SK-N-DZ (cell line): ENCODE results near the gene MARK1.
A peak's percentile ranks its signal among the peaks of the same experiment; 100 is the strongest.
"Not testable (repeated sequence)": the region's sequence is repeated elsewhere in the genome, so short reads cannot be mapped to it uniquely, and the experiment has no call there.

Experiments
- DNase-seq: peaks from one replicate; pipeline ENCODE4 v3.0.0-alpha.2; 2015; ENCODE audit warnings: low spot score

The MARK1 gene

GRCh38 chr1:220605651-220606050 is 77.7 kb downstream of the MARK1 start:
- not testable (repeated sequence) for DNase-seq

- not testable (repeated sequence) for DNase-seq
These were observed 83.2 kb downstream of the MARK1 start for GRCh38 chr1:220611100-220611499.

DNA sequence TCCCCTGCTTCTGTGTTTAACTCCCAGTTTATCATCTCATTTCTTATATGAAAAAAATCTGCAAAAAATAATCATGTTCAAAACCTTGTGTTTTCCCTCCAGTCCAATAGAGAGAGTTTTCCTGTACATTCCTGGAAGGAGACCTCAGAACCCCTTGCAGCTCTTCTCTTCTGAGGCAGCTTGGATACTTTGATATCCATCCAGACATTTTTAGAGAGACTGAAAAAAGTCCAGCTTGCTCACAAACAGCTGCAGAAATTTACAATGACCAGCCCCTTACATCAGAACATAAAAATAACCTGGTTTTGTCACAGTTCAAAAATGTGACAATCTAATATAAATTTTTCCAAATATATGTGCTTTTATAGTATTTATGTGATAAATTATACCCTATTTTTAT is 88.9 kb downstream of the MARK1 start:
- DNase-seq: no peak

DNA sequence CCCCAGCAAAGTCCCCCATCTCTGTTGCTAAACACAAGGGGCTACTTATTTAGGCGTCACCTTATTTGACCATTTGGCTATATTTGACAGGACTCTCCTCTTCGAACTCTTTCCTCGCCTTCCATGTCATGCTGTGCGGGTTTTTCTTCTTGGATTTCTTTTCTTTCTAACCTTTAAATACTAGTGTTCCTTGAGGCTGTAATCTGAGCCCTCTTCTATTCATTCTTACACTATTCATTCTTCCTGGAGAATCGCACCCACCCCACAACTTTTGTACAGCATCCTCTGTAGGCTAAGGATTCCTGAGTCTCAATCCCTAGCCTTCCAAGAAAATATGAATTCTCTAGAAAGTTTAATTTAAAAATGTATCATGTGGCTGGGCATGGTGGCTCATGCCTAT is 100.5 kb downstream of the MARK1 start:
- no peak for DNase-seq

DNA sequence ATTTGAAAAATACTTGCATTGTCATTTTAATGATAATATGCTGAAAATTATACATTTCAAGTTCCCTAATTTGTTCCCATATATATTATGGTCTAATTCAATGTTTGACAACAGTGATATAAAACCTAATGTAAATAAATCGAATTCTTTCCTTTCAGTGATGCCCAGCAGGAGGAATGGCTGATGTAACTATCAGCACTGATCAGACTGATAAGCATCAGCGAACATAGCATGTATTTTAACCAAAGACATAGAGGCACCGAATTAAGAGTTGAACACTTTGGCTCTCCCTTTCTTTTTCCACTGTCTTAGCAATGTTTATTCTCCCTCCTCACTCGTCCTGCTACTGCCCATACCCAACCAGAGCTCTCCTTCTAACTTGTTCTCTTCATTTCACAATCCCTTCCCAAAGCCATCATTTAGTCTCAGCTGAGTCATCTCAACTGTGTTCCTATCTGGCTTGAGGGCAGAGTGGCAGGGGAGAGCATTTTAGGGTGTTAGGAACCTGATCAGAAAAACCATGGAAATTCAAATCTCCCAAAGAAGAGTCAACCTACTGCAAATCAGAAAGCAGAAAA is 103.4 kb downstream of the MARK1 start:
- DNase-seq: no peak

GRCh38 chr1:220637759-220638158 is 109.8 kb downstream of the MARK1 start:
- DNase-seq: no peak

DNA sequence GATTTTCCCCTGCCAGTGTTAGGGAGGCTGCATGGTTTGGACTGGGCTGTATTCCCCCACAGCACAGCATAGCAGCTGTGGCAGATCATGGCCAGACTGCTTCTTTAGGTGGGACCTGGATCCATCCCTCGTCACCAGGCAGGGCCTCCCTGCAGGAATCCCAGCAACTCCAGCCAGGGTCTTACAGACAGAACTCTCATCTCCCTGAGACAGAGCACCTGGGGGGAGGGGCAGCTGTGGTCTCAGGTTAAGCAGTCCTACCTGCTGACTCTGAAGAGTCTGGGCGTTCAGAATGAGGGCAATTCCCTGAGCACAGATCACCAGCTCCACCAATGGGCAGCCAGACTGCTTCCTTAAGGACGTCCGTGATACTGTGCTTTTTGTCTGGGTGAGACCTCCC is 114.3 kb downstream of the MARK1 start:
- no peak for DNase-seq

DNA sequence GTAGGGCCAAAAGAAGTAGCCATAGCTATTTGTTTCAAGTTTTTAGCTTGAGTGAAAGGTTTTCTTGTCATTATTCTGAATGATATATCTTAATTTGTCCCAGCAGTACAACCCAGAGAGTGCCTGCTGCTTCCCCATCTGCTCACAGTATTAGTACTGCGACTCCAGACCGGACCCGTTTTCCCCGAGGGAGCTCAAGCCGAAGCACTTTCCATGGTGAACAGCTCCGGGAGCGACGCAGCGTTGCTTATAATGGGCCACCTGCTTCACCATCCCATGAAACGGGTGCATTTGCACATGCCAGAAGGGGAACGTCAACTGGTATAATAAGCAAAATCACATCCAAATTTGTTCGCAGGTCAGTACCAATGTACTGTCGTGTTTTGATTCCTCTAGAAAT is 125.1 kb downstream of the MARK1 start:
- DNase-seq: no peak

DNA sequence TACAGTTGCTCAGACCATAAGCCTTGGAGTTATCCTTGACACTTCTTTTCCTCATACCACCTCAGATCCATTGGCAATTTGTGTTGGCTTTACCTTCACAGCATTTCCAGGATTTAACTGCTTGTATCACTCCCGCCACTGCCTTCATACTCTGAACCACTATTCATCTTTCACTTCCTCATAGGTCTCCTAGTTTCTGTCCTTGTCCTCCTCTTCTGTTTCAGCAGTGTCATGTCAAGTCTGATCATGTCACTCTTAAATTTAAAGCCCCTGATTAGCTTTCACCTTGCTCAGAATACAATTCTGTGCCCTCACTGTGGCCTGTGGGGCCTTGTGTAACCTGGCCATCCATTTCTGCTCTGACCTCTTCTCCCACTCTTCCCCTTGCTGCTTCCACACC is 127.6 kb downstream of the MARK1 start:
- DNase-seq: no peak

DNA sequence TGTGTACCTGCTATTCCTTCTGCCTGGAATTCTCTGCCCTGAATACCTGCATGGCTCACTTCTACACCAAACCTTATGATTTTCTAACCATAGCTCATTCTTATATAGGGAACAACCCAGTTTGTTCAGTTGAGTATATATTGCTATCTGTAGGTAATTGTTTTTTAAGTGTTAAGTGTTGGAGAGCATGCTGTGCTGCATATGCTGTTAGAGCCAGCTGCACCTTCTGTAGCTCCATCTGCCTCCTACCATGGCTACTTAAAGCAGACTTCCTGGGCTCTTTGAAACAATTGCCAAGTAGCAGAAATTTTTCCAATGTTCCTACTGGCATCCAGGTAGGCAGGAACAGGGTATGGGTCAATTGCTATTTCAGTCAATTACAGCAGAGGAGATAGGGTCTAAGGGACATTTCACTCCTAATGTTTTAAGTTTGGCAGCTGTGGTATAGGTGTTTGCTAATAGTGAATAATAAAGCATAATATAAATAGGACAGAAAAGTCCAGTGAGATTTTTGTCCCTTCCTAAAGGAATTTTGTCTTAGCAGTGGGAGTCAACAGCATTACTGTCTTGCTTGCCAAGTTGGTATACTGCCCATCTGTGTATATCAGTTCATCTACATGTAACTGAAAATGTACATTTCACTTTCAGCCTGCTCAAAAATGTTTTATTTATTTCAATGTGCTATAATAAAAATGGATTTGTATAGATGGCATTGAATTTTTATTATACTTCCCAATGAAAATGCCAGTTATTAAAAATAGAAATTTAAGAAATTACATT is 128.2 kb downstream of the MARK1 start:
- DNase-seq: no peak

DNA sequence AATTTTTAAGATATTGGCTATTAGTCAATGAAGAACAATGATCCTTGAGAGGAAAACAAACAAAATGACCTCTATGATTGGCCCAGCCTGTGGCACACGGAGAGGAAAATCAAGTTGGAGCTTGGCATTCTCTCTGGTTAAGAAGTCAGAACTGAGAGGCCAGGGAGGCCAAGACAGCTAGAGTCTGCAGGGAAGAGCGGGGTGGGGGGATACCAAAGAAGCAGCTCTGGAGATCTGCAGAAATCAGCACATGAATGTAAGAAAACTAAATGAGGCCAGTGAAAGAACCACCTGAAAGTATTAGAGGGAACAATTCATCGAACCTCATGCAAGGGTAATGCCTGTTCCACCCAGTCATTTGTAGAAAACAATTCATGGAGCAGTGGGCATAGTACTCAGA is 138.4 kb downstream of the MARK1 start:
- DNase-seq: no peak

- no peak for DNase-seq
These were observed 141.1 kb downstream of the MARK1 start for GRCh38 chr1:220669005-220669404.

GRCh38 chr1:220670365-220670764 is 142.4 kb downstream of the MARK1 start:
- no peak for DNase-seq

- DNase-seq: no peak
These were observed 146.0 kb downstream of the MARK1 start for GRCh38 chr1:220673921-220674320.

DNA sequence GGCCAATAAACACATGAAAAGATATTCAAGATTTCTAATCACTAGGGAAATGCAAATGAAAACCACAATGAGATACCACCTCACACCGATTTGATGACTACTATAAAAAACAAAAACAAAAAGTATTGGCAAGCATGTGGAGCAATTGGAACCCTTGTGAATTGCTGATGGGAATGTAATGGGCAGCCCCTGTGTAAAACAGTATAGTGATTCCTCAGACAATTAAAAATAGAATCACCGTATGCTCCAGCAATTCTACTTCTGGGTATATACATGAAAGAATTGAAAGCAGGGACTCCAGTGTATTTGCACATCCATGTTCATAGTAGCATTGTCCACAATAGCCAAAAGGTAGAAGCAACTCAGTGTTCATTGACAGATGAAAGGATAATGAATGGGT is 149.3 kb downstream of the MARK1 start:
- no peak for DNase-seq

GRCh38 chr1:220680085-220680687 is 152.2 kb downstream of the MARK1 start:
- peak; percentile 42 for DNase-seq

- no peak for DNase-seq
These were observed 153.4 kb downstream of the MARK1 start for GRCh38 chr1:220681220-220681880.

DNA sequence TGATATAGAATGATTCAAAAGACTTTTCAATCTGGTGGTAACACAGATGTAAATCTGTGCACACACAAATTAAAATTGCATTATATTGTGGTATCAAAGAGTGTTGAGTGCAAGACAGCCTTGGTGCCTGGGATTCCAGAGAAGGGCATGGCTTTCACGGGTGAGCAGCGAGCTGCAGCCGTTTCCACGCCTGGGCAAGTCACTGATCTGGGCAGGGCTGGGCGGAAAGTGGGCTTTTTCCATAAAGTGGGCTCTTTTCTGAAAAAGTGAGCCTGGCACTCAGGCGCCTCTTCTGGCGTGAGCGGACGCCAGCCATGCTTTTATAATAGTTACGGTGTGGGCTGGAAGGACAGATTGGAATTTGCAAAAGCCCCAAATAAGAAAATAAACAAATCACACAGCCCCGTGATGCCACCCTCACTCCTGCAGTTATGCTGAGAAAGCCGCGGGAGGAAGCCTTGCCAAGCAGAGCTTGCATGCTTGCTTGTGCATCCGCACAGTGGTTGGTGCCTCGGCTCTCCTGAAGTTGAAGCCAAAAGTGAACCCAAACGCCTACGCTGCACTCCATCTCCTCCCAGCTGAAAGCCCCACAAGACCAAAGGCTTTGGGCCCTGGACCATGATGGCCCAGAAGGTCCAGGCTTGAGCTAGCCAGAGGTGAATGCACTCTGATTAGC is 155.1 kb downstream of the MARK1 start:
- no peak for DNase-seq

GRCh38 chr1:220683716-220684115 is 155.8 kb downstream of the MARK1 start:
- DNase-seq: not testable (repeated sequence)

DNA sequence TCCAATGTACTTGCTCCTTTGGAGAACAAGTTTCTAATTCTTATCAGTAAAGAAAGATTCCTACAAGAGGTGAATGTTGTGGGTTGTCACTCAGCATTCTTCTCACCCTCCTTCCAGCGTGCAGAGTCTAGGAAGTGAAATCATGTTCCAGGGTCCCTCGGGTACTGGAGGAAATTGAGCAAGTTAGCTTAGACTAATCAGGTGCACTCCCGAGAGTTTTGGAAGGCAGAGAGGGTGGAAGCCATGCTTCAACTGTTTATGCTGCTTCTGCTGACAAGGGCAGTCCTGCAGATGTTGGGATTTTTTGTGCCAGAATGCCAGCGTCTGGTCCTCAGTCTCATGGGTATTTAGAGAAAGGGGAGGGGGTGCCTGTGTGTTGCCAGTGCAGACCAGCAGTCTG is 157.0 kb downstream of the MARK1 start:
- DNase-seq: no peak

- no peak for DNase-seq
These were observed 157.9 kb downstream of the MARK1 start for GRCh38 chr1:220685879-220686278.

- DNase-seq: no peak
These were observed 159.9 kb downstream of the MARK1 start for GRCh38 chr1:220687809-220688208.
